Stimulated activated CD8-positive, alpha-beta memory T cell treated with anti-CD3 and anti-CD28 coated beads, Interleukin-12 subunit alpha, Interleukin-12 subunit beta, amount 100 ng/mL, for 1 hour (primary cell): ENCODE results near the gene ERN1.

Experiments used
- DNase-seq: peaks from one replicate; pipeline ENCODE4 v3.0.0-alpha.2; 2020; ENCODE audit warnings: low read depth

Gene ERN1

DNA sequence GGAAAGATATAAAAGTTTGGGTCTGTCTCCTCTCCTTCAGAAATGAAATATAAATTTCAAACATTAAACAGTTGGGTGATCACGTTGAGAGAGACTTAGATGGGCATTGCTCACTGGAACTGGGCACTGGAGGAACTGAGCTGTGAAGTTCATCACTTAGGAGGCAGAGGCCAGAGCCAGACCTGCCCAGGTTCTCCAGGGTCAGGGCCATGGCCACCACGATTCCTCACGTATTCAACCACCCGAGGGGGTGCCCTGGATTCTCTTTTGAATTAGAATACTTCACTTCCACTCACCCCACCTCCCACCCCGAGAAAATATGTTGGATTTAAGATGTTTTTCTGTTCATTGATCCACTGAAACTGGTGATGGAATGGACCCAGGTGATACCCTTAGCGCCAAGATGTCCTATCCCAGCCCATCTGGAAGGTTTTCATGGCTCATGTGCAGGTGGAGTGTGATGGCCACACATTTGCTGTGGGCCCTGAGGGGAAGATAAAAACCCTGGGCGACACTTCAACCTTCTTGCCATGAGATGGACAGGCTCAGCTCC is 125.7 kb downstream of the ERN1 start:
- no peak for DNase-seq

DNA sequence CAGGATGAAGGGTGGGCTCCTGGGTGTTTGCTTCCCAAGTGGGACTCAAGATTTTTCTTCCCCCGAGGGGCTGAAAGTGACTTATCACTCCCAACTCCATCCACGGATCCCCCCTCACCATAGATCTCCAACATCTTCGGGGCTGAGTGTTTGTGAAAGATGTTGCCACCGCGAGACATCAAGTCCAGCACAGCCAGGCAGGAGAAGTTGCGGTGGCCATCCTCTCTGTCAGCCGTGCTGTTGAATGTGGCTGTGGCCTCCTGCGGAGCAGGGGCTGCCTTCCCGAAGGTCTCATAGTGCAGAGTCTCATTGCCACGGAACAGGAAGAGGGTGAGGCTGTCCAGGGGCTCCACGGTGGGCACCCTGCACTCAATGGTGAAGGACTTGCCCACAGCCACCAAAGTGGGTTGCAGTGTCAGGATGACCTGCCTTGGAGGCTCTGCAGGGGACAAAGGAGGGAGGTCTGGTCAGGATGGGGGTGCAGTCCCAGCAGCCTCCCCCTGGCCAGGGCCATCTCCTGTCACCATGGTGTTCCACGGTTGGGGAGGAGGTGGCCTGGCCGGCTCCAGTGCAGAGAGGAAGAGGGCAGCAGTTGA is 126.3 kb downstream of the ERN1 start:
- DNase-seq, result no peak

DNA sequence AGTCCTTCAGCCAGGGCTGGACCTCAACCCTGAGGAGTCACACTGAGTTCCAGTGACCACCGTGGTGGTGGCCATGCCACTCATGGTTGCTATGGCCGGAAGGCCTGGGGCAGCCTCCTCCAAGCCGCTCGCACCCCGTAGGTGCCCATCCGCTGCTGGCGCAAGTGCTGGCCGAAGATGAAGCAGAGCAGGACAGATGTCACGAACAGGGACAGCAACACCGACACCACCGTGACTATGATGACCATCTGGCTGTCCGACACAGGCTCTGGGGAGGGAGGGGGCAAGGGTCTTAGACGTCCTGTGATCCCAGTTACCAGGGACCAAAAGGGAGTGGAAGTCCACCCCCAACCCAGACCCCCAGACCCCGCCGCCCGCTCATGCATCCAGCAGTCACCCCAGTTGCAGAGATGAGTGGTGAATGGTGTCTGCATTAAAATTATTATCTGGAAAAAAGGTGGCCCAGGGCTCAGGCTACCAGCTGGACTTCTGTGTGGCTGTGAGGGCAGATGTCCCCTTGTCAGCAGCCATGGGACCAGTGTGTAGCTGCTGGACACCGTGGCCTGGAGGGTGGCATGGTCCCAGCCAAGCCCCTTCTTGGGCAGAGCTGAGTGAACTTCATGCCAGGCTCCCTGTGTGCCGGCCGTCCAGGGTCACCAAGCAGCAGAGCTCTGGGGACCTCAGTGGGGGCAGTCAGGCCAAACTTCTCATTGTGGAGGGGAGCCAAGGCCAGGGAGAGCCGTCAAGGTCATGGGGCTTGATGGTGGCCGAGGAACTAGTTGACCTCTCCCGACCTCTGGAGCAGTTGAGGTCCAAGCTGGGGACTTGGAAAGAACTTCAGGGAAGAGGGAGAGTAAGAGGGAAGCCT is 127.1 kb downstream of the ERN1 start:
- no peak for DNase-seq

DNA sequence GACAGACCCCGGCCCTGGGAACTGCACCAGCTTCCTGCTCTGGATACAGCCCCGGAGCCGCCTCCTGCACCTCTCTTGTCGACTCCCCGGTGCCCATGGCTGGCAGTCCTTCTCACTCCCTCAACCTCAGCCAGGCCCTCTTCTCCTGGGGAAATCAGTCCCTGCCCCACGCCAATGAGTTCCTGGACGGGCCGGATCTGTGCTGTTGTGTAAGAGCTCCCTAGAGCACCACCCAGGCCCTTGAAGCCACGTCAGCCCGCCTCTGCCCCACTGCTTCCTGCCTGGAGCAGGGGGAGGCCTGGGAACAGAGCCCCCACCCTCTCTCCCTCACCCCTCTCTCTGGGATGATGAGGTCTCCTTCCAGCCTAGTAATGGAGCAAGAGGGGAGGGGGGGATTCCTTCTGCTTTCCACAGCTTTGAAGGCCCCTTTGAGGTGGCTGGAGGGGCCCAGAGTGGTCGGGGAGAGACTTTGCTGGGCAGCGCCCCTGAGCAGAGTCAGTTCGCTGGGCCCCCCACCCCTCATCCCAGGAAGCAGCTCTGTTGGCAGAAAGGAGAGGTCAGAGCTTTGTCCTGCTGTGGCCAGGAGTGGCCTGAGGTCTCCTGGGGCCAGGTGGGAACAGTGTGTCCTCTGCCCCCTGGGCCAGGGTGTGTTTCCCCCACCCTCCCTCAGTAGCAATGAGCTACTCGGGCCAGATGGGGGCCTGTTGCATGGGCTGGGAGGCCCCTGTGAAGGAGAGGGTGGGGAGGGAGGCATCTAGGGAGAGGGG is 128.0 kb downstream of the ERN1 start:
- DNase-seq, result no peak

DNA sequence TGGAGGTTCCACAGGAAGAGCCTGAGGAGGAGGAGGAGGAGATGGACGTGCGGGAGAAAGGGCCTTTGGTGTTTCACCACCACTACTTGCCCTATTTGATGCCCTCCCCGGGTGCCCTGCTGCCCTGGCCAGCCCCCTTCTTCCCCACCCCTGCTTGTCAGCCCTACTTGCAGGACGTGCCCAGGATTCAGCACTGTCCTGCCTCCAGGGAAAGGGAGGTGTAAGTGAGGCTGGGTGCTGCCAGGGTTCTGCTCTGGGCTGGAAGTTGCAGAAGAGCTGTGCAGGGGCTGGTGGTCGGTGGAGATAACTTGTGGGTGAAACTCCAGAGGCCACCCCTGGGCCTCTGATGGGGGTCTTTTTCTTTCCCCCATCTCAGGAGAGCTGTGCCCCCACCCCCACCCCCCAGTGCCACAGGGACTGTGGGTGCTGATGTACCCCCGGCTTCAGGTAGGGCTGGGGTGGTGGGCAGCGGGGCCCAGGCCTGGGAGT is 128.8 kb downstream of the ERN1 start:
- no peak for DNase-seq

DNA sequence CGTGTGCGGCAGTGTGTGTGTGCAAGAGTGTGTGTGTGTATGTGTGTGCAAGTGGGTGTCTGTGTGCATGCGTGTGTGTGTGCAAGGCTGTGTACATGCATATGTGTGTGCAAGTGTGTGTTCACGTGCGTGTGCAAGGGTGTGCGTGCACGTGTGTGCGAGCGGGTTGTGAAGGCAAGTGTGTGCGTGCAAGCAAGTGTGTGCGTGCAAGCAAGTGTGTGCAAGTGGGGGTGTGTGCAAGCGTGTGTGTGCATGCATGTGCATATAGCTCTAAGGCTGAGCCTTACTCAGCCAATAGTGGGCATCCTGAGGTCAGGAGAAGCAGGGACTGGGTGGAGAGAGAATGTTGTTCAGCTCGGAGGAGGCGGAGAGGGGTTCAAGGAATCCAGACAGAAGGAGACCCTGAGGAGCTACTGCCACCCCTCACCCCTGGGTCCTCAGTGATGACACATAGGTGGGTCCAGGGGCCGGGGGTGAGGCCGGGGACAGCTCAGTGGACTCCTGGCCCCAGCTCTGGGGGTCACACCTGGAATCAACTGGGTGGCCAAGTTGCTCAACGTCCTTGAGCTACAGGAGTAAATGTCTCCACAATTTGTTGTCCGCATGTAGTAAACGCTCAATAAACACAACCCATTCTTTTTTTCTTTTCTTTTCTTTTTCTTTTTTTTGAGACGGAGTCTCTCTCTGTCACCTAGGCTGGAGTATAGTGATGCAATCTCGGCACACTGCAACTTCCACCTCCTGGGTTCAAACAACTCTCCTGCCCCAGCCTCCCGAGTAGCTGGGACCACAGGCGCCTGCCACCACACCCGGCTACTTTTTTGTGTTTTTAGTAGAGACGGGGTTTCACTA is 130.0 kb downstream of the ERN1 start:
- DNase-seq, result no peak

DNA sequence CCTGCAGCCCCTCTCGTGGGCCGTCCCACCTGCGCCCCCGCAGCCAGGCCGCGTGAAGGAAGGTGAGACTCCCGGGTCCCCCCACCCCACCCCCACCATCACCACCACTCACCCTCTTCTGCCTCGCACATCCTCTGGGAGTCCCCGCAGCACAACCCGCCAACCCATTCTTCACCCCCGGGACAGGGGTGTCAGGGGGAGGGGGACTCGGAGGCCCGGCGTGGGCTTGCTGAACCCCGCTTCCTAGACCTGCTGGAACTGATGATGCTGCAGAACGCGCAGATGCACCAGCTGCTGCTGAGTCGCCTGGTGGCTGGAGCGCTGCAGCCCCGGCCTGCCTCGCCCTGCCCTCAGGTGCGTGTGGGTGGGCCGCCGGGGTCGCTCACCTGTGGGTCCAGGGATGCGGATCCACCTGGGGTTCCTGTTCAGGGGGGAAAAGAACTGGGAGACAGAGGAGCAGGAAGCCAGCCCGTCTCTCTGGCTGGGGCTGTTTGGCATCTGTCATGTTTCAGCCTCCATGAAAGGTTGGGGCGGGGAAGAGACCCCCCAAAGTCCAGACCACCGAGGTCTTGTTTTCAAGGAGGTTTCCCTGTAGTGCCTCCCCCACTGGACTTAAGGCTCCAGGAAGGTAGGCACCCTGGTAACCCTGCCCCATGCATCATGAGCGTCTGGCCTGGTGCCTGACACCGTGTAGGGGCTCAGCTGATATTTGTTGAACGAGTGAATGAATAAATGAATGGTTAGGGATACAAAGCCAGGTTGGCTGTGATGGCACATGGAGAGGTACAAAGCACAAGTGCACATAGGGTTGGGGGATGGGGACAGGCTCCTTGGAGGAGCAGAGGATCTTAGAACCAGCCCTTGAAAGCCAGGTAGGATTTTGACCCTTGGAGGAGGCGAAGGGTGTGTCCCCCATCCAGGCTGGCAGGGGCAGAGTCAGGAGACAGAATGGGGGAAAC is 130.9 kb downstream of the ERN1 start:
- DNase-seq, result no peak

DNA sequence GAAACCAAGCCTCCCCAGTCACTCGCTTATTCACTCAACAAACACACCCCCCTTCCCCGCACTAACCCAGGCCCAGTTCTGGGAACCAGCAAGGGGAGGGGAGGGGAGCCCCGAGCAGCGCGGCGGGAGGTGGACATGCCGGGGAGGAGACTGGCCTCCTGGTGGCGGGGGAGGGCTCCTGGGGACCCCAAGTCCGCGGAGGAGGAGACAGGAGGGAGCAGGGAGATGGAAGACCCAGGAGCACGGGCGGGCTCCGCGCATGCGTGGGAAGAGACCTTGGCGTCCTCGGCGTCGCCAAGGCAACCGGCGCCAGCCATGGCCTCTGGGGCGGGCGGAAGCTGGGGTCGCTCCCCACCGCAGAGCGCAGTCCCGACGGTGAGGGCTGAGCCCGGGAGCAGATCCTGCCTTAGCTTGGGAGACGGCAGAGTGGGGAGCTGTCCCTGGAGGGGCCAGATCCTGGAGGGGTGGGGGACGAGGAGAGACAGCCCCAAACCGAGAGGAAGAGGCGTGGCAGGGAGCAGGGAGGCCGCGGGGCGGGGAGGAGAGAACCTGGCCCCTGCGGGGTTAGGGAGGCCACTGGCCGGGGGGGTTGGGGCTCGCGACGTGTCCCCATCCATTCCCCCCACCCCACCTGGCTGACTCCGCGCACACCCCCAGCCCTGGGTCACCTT is 131.8 kb downstream of the ERN1 start, which contains the start of gene PRR29:
Gene PRR29 (plus strand): TSS at position 302 of the 671 bp plus-strand sequence. CDS start 14 bp downstream, at position 316.
- peak; percentile 41 for DNase-seq

DNA sequence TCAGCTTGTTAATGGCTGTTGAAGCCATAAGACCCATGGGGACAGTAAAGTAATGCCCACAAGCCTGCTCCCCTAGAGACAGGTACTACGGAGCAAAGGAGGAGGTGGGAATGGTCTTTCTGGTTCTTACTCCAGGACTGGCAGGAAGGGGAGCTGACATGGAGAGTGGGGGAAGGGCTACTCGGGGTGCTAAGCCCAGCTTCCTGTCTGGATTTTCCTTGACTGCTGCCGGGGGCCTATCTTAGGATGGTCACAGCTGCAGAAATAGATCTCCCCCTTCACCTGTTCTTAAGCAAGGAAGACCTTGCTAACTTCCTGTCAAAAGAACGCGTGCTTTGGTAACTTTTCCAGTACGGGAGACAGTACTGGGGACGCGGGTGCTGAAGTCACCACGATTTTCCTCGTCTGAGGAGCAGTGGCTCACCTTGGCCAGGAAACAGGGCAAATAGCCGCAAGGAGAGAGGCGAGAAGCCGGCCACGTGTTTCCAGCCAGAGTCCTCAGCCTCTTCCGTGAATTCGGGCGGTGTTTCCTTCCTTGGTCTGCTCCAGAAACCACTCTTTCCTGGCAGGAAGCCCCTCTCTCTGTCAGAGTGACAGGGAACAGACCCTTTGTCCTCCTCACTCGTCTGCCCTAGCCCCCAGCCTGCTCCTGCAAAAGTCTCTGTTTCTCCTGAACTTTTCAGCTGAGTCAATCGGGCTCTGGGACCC is 132.4 kb downstream of the ERN1 start:
- no peak for DNase-seq

DNA sequence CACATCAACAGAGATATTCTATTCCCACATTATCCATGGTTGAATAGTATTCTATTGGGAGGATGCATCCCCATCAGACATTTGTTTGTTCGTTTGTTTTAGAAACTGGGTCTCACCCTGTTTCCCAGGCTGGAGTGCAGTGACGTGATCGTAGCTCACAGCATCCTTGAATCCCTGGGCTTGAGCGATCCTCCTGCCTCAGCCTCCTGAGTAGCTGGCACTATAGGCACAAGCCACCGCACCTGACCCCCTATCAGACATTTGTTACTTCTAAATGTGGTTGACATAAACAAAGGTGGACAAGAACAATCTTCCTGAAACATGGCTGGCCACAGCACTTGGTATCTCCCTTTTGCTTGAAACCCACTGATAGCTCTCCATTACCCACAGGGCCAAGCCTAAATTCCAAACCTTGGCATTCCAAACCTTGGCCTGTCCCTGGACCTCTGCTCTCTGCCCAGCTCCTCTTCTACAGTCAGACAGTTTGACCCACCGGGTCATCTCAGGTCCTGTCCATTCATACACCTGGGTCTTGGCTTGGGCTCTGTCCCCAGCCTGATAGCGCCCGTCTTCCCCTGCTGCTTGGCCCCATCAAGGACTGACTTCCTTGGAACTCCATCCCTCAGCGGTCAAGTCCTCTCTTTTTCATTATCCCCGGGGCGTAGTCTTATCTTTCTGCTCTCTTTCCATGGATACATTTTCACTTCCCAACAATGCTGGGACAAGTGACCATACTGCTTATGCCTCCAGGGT is 133.3 kb downstream of the ERN1 start:
- DNase-seq, result no peak

DNA sequence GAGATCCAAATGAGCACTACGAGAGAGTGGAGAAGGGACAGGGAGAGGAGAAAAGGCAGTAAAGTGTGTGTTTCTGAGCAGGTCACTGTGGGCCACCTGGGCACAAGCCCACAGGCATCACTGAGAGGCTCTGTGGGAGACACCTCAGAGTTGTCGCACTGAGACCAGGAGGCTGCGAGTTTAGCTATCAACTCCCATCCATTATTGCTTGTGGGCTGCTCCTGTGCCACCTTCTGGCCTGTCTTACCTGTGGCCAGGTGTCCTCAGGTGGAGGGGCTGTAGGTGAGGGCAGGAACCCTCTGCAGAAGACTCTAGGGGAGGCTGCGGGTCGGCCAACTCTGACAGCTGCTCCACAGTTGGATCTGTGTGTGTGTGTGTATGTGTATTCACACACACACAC is 134.3 kb downstream of the ERN1 start:
- no peak for DNase-seq

DNA sequence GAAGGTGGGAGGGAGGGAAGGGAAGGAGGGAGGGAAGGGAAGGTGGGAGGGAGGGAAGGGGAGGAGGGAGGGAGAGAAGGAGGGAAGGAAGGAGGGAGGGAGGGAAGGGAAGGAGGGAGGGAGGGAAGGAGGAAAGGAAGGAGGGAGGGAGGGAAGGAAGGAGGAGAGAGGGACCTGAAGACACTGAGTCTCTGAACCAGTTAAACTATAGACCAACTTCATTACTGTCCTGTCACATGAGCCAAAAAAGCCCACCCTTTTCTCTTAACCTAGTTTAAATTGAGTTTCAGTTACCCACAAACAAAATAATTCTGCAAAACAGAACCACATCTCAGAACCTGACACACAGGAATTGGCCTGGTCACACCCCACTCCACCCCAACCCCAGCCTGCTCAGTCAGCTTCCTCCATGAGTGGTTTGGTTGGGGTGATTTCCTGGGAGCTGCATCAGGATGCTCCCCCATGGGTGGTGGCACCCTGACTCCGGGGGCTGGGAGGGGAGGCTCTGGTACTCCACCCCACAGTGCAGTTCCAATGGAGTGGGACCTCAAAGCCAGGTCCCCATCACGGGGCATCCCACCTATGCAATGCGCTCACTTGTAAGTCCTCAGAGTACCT is 136.5 kb downstream of the ERN1 start:
- no peak for DNase-seq

DNA sequence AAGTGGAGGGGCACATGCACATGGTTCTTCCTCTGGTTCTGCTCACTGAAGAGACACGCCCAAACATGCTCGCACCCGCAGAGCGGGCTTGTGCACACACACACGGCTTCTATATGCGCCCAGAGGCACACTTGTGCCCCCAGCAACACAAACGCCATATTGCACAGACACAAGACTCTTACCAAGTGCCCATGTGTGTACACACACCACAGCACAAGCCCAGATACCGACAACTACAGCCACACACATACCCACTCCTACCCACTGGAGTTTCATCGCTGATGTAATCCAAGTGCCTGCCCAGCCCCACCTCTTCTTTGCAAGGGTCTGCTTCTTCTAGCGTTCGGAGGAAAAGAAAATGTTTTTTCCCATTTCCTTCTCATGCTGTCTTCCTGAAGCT is 138.3 kb downstream of the ERN1 start:
- no peak for DNase-seq

DNA sequence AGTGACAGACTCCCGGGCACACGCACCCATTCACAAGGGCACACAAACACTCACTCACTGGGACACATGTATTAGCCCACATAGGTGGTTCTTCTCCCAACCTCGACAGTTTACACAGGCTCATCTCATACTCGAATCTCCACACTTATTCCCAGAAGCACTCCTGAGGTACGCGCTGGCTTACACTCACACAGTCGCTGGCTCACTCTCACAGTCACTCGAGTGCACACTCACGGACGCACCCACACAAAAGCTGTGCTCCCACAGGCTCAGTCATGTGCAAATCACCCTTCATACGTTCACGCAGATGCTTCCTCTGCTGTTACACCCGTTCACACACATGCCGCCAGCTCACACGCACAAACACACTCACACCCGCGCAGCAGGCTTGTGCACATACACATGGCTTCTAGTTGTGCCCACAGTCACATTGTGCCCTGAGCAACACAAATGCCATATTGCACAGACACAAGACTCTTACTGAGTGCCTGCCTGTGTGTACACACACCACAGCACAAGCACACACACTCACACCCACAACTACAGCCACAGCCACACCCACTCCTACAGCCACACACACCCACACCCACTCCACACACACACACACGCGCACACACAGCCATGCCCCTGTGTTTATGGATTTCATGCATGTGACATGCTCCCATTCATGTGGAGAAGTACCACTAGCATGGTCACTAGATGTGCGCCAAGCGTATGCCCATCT is 140.2 kb downstream of the ERN1 start:
- no peak for DNase-seq
